ACC112 (cell line): ENCODE results near the gene EBF3.

Experiments used
- H2AFZ ChIP-seq: fragments of 200-600 bp; sonication (generic); one replicate; pipeline ENCODE4 v1.6.0; 2017; ENCODE audit warnings: antibody characterized with exemption, low read length; ENCODE audit not compliant: unreplicated experiment
- H3K27ac ChIP-seq: fragments of 200-600 bp; sonication (generic); 2 replicates; pipeline ENCODE4 v1.5.1; 2014; ENCODE audit warnings: low read depth, mild to moderate bottlenecking, antibody characterized with exemption, low read length, moderate library complexity
- H3K27me3 ChIP-seq: fragments of 200-600 bp; sonication (generic); 2 replicates; pipeline ENCODE4 v1.6.1; 2014; ENCODE audit warnings: mild to moderate bottlenecking, antibody characterized with exemption, low read length, moderate library complexity, mixed read lengths; ENCODE audit not compliant: insufficient read depth
- H3K36me3 ChIP-seq: fragments of 200-600 bp; sonication (generic); 2 replicates; pipeline ENCODE4 v1.6.1; 2016; ENCODE audit warnings: mild to moderate bottlenecking, antibody characterized with exemption, low read length, moderate library complexity, mixed read lengths; ENCODE audit not compliant: insufficient read depth
- H3K4me1 ChIP-seq: fragments of 200-600 bp; sonication (generic); one replicate; pipeline ENCODE4 v1.6.1; 2016; ENCODE audit warnings: low read length, mixed read lengths; ENCODE audit not compliant: insufficient read depth, unreplicated experiment, control insufficient read depth
- H3K4me3 ChIP-seq: fragments of 200-600 bp; sonication (generic); 2 replicates; pipeline ENCODE4 v1.5.1; 2014; ENCODE audit warnings: mild to moderate bottlenecking, low read depth, low read length
- H3K79me2 ChIP-seq: fragments of 200-600 bp; sonication (generic); one replicate; pipeline ENCODE4 v1.6.0; 2016; ENCODE audit warnings: low read length; ENCODE audit not compliant: control insufficient read depth, unreplicated experiment, insufficient read depth

The EBF3 gene

DNA sequence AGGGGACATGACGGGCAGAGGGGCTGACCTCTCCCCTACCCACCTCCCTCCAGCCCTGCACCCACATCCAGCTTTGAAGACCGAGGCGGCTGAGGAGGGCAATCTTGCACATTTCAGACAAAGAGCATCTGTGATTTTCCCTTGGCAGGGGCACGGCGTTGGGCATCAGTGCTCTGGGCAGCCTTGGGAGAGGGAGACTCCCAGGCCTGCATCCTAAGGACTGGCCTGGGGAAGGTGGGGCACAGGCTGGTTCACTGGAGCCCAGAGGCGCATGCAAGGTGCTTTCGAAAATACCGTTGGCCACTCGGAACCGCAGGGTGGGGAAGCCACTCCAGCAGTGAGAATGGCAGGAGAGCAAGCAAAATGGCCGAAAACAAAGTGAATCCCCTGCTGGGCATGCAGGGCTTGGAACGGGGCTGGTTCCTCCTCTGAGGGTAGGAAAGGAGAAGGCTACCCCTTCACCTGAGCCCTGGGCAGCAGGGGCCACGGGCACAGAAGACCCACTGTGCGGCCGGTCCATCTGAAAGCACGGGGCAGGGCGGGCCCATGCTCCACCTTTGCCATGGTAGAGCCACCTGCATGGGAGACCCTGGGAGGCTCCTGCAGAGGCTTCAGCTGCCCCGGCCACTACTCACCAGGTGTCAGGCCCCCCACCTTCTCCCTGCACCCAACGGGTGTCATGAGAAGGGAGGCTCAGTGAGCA is 49.8 kb downstream of the EBF3 start:
- H3K27ac ChIP-seq = no peak overlapping the region
- H3K79me2 ChIP-seq = no peaks in the 10 kb centered on the region
- no peaks in the 10 kb centered on the region for H3K36me3 ChIP-seq
- no peaks in the 10 kb centered on the region for H3K27me3 ChIP-seq
- H3K4me3 ChIP-seq = no peak overlapping the region
- no peak overlapping the region for H2AFZ ChIP-seq
- no peaks in the 10 kb centered on the region for H3K4me1 ChIP-seq

DNA sequence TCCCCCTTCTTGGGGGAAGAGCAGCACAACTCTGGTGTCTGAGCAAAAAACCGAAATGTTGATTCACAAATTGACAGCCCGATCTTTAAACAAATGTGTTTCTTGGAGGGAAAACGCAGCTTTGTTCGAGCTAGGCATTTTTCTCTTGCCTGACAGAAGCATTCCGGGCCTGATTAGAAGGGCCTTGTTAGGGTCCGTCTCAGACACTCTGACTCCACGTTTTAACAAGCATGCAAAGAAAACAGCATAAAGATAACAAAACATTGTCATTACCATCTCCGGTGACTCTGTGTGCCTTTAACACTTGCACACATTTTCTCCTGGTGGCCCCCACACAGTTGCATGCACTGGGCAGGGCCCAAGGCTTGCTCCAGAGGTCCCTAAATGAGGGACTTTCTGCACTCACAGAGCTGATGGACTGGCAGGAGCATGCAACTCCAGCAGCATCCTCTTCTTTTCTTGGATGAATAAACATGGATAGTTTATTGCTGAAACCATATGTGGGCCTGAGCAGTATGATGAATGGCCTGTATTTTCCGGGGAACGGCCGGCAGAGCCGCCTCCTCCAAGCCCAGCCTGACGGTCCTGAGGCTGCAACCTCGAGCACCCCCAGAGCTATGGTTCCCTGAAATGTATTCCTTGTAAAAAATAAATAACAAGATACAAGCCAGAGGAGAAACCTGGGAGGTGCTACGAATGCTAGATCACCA is 50.9 kb downstream of the EBF3 start:
- no peak overlapping the region for H3K27ac ChIP-seq
- no peaks in the 10 kb centered on the region for H3K27me3 ChIP-seq

DNA sequence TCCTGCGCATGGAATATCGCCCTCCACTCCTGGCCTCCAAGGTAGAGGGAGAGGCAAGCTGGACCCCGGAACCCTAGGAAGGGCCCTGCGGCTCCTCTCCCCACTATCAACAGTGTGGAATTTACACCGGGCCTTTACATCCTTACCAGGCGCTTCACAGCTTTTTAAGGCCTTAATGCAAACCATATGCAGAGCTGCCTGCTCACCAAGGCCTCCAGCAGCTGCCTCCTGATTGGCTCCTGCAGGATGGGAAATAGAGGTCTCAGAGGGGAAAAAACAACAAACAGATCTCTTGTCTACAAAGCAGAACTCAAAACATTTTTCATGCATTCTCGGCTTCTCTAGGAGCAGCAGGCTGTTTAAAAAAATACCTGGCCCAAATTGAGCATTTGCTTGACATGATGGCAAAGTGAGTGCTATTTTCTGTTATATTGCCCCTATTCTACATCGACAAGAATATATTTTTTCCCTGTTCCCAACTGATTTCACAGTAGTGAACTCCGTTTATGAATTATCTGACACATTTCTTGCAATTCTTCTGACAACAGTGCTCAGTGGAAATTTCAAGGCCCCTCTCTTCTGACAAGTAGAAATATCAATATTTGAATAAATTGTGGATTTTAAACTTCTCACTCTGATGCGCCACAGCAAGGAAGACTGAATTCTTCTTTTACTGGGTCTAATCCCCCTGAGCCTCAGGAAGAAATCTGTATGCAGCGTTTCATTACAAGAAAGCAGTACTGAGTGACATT is 51.7 kb downstream of the EBF3 start:
- H2AFZ ChIP-seq = no peak overlapping the region
- H3K79me2 ChIP-seq = no peaks in the 10 kb centered on the region
- H3K4me1 ChIP-seq = no peaks in the 10 kb centered on the region
- no peak overlapping the region for H3K27ac ChIP-seq
- no peak overlapping the region for H3K4me3 ChIP-seq
- no peaks in the 10 kb centered on the region for H3K27me3 ChIP-seq
- H3K36me3 ChIP-seq = no peaks in the 10 kb centered on the region

More for the DNA sequence above, 50.9 kb downstream of the EBF3 start:
- Histone ChIP-seq H3K79me2 (no peaks in the 10 kb centered on the region), H3K4me1 (no peaks in the 10 kb centered on the region), H3K36me3 (no peaks in the 10 kb centered on the region), H2AFZ (no peak overlapping the region), H3K4me3 (no peak overlapping the region)

DNA sequence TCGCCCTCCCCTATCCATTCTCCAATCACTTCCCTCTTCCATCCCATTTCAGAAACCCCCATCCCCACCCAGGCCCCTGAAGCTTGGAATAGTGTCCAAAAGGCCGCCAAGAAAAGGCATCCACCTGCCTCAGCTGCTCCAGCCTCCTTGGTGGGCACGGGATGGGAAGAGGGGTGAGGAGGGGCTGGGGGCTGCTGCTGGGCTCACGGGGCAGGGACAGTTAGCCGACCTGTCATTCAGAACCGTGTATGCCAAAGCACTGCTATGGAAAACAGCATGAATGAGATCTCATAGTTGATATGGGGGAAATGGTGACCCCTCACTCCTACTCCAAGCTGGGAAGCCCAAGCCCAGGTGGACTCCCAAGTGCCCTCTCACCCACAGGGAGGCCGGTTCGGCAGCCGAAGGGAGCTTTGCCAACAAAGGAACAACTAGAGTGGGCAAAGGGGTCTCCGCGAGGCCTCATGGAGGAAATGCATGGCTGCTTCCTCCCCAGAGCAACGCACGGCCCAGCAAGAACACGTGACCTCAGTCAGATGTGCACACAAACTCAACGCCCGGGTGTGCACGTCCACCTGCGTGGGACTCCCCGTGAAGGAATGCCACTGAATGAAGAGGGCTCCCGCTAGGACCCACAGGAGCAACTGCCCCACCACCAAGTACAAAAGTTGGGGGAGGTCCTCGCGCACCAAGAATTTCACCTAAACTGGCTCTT is 52.5 kb downstream of the EBF3 start:
- Histone ChIP-seq H3K27ac (no peak overlapping the region), H2AFZ (no peak overlapping the region), H3K79me2 (no peaks in the 10 kb centered on the region), H3K4me3 (no peak overlapping the region), H3K27me3 (no peaks in the 10 kb centered on the region), H3K4me1 (no peaks in the 10 kb centered on the region), H3K36me3 (no peaks in the 10 kb centered on the region)

DNA sequence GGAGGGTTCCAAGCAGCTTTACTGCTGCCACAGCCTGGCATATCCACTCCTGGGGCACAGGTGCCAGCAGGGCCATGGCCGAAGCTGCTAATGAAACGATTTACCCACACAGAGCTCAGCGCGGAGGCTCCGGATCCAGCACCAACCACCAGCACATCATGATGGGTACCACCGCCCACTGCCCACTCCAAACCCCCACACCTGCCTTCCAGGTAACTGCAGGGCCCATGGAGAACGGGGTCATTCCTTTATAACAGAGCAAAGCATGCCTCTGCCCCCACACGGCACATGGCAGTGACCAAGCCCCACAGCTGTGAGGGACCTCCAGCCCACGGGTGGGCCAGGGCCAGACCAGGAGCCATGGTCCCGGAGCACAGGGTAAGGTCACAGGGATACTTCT is 53.2 kb downstream of the EBF3 start:
- no peak overlapping the region for H3K27ac ChIP-seq
- H3K4me3 ChIP-seq = no peak overlapping the region
- H2AFZ ChIP-seq = no peak overlapping the region
- no peaks in the 10 kb centered on the region for H3K36me3 ChIP-seq
- no peaks in the 10 kb centered on the region for H3K79me2 ChIP-seq
- no peaks in the 10 kb centered on the region for H3K4me1 ChIP-seq
- H3K27me3 ChIP-seq = no peaks in the 10 kb centered on the region

DNA sequence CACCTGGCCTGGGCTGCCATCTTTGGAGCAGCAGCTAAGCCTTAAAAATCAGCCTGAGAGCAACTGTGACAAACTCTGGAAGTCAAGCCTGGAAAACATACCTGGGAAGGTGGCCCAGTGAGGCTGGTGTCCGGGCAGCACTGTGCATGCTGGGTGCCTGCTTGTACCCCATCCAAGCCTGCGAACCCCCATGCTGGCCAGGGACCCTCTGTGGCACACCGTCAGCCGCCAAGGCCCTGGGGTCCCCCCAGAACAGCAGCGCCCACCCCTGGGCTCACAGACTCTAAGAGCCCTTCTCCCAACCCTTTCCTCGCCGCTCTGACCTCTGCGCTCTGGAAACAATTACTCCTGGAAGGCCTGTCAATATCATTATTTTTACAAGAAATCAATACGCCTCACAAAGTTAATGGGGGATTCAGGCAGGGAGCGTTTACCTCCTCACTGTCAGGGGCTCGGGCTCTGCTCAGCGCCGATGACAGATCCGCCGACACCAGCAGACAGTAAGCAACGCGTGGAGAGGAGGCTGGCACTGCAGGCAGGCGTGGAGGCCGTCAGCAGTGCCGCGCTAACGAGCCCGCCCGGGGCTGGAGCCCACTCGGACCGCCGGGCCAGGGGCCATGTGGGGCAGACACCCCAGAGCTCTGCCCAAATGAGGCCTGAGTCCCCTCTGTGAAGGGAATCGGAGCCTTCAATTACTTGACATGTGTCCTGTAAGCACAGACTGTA is 54.4 kb downstream of the EBF3 start:
- no peaks in the 10 kb centered on the region for H3K4me1 ChIP-seq
- H3K4me3 ChIP-seq = no peak overlapping the region
- H3K36me3 ChIP-seq = no peaks in the 10 kb centered on the region
- H2AFZ ChIP-seq = no peak overlapping the region
- no peaks in the 10 kb centered on the region for H3K27me3 ChIP-seq
- no peak overlapping the region for H3K27ac ChIP-seq
- H3K79me2 ChIP-seq = peaks cover 3% of the 10 kb centered on the region

DNA sequence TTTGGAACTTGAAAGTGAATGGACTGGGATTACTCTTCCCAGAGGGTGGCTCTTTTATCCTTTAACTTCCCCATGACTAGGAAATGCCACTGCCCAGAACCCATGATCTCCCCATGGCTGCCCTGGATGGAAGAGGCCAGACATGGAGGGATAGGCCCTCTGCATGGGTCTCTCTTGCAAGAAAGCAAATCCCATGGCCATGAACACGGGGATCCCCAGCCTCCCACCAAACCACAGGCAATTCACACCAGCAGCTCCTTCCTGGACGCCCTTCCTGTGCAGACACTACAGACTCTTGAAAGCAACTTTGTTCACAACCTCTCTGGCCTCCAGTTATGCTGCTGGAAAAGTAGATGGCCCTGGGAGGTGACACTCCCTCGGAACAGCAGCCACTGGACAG is 55.0 kb downstream of the EBF3 start:
- peaks cover 3% of the 10 kb centered on the region for H3K79me2 ChIP-seq
- no peaks in the 10 kb centered on the region for H3K36me3 ChIP-seq
- H3K27me3 ChIP-seq = no peaks in the 10 kb centered on the region
- no peak overlapping the region for H3K4me3 ChIP-seq
- no peak overlapping the region for H3K27ac ChIP-seq
- no peak overlapping the region for H2AFZ ChIP-seq
- no peaks in the 10 kb centered on the region for H3K4me1 ChIP-seq

DNA sequence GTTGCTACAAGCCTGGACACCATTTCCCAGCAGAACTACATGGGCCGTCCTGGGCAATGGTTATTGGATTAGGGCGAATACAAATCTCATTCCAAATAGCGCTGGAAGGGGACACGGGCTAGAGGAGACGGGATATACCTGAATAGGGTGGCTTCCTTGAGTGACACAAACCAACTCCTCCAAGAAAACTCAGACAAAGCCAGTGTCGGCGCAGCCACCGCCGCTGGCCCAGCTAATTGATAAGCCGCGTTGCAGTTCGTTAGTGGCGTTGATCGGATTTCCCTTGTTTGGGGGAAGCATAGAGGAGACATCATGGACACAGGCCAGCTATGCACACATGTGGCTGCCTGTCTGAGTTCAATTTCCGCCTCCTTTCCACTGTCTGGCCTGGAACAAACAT is 55.7 kb downstream of the EBF3 start:
- Histone ChIP-seq H3K4me3 (no peak overlapping the region), H2AFZ (no peak overlapping the region), H3K79me2 (peaks cover 3% of the 10 kb centered on the region), H3K36me3 (no peaks in the 10 kb centered on the region), H3K27ac (no peak overlapping the region), H3K27me3 (no peaks in the 10 kb centered on the region), H3K4me1 (no peaks in the 10 kb centered on the region)

DNA sequence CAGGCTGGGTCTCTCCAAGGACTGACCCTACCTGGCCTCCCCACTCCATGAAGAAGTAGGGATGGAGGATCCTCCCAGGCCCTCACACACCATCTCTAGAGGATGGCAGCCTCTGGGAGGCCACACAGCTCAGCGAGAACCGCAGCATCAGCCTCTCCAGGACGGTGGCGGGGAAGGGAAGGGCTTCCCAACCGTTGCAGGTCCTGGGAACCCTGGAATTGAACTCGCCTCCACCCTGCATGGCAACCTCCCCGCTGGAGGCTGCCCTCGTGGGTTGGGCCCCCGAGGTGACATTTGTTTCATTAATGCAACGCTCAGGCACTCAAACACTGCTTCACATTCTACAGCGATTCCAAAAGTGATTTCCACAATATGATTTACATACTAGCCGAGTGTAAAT is 58.5 kb downstream of the EBF3 start:
- Histone ChIP-seq H3K27me3 (no peaks in the 10 kb centered on the region), H3K4me3 (no peak overlapping the region), H3K4me1 (no peaks in the 10 kb centered on the region), H2AFZ (no peak overlapping the region), H3K27ac (no peak overlapping the region), H3K79me2 (peaks cover 3% of the 10 kb centered on the region), H3K36me3 (no peaks in the 10 kb centered on the region)

DNA sequence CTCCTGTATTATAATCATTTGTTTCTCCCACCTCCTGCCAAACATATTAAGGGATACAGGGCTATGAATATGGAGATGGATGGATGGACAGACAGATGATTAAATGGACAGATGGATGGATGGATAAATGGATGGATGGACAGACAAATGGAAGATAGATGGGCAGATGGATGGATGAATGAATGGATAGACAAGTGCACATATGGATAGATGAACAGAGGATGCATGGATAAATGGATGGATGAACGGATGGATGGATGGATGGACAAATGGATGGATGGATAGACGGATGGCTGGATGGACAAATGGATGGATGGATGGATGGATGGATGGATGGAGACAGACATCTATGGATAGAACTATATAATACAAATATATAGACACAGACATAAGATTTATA is 59.8 kb downstream of the EBF3 start:
- Histone ChIP-seq H3K79me2 (peaks cover 3% of the 10 kb centered on the region), H3K36me3 (no peaks in the 10 kb centered on the region), H3K4me3 (no peak overlapping the region), H3K27me3 (no peaks in the 10 kb centered on the region), H3K4me1 (no peaks in the 10 kb centered on the region), H2AFZ (no peak overlapping the region), H3K27ac (no peak overlapping the region)
